COLO668 (cell line): ENCODE measurements around the gene PSMD12.
A peak's percentile ranks its signal among the peaks of the same experiment; 100 is the strongest.
"Not testable (repeated sequence)": the region's sequence is repeated elsewhere in the genome, so short reads cannot be mapped to it uniquely, and the experiment has no call there.

Experiments
- DNase-seq: peaks from one replicate; lab custom pipeline; 2025; ENCODE audit not compliant: unreplicated experiment; lab: John Stamatoyannopoulos, UW

Gene PSMD12

DNA sequence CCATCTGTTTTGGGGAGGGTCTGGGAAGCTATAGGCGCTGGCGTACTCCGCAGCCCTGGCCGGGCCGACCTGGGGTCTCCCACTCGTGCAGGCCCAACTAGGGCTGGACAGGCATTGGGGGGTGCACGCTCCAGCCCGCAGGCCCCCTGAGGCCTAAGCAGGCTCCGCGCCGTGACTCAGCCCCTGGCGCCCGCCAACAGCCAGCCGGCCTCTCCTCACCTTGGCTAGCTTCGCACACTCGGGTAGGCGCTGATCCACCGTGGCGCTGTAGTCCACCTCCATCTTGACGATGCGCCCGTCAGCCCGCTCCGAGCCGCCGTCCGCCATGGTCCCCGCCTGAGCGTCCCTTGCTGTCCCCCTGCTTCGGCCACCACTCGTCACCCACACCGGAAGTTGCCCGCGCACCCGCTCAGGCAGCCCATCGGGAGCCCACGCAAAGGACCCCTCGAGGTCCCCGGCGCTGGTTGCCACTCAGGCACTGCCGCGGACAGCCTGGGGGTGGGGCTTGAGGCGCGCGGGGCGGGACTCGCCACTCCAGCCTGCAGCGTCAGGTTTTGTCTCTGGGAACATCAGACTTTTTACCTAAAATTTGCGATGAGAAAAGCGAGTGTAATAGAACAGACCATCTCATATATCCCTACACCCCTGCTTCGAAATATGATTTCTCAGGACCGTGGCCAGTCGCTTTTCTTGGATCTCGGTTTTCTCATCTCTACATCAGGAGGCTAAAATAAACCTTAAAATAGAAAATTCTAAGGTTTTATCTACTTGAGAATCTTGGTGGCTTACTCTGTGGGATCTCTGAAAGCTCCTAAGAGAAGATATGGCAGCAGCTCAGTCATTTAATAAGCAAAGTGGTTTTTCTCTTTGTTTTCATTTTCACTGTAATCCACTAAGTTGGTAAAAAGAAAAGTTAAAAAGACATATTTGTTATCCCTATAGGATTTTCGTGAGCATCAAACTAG, at the start of gene PSMD12:
Gene PSMD12 (minus strand): TSS at position 385 of the 965 bp plus-strand sequence. CDS start 58 bp downstream, at position 327.
- peak; percentile 88 for DNase-seq

DNA sequence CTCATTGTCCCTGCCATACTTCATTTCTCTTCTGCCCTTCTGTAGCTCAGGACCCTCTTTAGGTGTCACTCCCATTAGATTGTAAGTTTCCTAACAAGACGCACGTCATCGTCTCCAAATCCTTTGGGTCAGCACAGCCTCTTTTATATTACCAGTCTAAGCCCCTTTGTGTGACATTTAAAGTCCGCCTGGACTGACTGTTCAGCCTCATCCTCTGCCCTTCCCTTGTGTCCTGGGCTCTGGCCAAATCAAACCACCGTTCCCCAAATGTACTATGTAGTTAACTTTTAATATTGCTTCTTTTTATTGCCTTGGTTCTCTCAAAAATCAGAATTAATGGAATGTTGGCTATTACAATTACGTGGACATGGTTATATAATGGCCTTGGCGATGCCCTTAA, 48.9 kb upstream of the PSMD12 start:
- DNase-seq: no peak

DNA sequence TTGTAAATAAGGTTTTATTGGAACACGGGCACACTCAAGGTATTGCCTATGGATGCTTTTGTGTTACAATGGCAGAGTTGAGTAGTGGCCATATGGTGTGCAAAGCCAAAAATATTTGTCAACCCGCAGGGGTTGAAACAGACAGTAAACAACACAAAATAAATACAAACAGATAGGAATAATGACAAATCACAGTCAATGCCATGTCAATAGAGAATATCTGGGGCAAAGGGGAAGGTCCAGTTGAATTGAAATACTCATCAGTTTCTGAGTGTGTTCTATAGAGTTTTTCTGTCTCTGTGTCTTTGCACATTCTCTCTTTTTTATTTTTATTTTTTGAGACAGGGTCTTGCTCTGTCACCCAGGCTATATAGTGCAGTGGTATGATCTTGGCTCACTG, 48.2 kb upstream of the PSMD12 start:
- no peak for DNase-seq

DNA sequence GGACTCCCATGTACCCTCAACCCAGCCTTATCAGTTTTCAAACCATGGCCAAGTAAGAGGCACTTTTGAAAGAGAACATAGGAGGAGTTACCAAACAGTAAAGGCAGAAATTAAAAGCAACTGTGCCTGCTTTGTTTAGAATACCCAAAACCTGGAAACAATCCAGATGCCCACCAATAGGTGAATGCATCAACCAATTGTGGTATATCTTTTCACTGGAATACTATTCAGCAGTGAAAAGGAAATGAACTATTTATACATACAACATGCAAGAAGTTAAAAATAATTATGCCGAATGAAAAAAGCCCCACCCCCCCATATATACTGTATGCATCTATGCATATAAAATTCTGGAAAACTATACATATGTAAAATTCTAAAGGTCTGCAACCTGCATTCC, 47.8 kb upstream of the PSMD12 start:
- no peak for DNase-seq

DNA sequence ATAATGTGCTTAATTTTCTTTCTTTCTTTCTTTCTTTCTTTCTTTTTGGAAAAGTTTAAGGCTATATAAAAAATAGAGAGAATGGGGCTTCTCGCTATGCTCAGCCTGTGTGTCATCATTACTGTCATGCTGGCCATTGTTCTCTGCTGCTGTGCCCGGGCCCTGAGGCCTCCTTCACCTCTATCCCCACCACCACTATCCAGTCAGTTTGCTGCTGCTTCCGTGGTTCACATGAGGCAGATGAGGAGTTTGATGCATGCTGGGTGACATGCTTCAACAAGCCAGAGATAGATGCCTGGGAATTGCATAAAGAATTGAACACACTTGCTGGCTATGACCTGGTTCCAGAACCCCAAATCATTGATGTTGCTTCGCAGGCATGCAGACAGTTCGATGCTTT, 47.0 kb upstream of the PSMD12 start:
- DNase-seq: no peak

DNA sequence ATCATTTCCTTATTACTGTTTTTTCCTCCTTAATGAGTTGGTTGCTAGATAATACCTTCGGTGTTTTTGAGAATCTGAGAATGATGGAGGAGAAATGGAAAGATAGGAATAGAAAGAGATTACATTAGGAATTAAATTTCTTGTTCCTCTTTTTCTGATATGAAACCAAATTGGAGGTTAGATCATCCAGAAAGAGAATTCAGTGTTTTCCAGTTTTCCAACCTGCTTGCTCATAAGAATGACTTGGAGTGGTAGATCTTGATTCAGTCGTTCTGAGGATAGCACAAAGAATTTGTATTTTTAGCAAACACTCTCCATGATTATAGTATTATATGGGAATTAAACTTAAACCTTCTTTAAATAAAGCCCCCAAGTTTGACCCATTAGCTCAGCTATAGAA, 46.6 kb upstream of the PSMD12 start:
- no peak for DNase-seq

DNA sequence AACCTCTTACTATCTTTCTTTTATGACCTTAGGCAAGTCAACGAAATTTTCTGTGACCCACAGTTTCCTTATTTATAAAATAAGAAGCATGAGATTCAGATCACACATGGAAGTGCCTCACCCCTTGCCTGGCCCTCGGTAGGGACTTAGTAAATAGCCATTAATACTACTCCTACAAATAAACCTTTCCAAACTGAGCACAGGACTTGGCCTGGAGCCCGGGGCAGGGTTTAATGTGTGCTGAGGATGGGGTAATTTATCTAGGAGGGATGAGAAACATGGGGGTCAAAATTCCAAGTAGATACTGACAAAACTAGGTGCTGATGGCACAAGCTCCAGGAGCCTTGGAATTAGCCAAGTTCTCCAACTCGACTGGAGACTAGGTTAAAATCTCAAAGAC, 45.7 kb upstream of the PSMD12 start:
- no peak for DNase-seq

DNA sequence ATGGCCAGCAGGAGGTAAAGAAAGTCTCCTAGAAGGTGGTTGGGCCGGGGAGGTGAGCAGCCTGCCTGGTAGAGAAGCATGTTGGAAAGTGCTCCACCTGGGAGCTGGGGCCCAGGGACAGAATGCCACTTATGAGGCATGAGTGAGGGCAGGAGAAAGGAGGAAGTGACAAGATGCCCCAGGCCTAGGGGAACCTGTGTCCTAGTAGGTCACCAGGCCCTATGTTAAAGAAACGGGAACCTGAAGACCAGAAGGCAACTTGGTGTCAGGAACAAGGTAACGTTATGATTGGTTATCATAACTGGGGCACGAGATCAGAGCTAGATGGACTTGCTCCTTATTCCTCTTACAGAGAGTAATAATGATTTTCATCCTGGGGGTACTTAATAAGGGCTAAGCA, 45.0 kb upstream of the PSMD12 start:
- no peak for DNase-seq

DNA sequence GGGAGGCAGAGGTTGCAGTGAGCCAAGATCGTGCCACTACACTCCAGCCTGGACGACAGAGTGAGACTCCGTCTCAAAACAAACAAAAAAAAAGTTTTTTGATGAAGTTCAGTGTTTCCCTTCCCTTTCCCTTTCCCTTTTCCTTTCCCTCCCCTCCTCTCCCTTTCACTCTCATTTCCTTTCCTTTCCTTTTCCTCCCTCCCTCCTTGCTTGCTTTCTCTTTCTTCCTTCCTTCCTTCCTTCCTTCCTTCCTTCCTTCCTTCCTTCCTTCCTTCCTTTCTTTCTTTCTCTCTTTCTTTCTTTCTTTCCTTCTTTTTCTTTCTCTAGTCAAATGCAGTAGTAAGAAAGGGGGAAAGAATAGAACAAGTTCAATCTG, 42.1 kb upstream of the PSMD12 start:
- DNase-seq: not testable (repeated sequence)

DNA sequence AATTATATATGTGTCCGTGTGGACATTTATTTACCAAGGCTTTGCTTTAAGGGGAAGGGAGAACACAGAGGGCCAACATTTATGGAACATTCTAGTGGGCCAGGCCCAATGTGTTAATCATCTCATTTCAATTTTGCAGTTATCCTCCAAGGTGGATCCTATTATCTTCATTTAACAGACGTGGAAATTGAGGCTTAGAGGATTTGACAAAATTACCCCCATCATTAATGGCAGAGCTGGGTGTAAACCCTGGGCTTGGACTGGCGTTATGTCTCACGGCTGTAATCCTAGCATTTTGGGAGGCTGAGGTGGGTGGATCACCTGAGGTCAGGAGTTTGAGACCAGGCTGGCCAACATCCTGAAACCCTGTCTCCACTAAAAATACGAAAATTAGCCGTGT, 37.1 kb upstream of the PSMD12 start:
- DNase-seq: no peak

DNA sequence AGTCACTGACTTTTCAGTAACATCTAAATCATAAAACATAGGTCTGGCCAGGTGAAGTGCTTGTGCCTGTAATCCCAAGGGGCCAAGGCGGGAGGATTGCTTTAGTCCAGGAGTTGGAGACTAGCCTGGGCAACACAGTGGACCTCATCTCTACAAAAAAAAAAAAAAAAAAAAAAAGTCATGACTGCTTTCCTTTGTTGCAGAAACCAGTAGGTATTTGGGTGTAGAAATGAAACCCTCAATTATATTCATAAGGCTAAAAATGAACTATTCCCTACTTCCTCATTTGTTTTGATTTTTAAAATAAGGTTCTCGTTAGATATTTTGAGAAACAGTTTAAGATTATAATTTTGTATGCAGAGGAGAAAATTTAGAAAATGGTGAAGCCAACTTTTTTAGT, 36.7 kb upstream of the PSMD12 start:
- DNase-seq: no peak

DNA sequence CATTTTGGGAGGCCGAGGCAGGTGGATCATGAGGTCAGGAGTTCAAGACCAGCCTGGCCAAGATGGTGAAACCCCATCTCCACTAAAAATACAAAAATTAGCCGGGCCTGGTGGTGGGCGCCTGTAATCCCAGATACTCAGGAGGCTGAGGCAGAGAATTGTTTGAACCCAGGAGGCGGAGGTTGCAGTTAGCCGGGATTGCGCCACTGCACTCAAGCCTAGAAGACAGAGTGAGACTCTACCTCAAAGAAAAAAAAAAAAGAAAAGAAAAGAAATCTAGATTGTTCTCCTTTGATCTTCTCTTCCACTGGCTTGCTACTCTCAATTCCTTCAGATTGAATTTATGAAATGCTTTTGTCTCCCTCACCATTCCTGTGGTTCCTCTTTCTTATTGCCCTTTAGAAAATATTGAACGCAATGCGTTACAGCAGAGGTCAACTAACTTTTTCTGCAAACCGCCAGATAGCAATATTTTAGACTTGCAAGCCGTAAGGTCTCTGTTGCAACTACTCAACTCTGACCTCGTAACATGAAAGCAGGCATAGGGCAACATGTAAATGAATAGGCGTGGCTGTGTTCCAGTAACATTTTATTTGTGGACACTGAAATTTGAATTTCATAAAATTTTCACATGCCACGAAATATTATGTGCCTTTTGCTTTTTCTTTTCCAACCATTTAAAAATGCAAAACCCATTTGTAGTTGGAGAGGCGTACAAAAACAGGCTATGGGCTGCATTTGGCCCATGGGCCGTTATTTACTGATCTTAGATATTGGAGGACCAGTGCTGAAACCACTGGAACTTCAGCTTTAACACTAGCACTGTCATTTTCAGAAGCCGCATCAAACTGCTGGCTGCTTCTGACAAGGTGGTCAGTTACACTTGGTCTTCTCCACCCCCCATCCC, 35.5 kb upstream of the PSMD12 start:
- DNase-seq: no peak

DNA sequence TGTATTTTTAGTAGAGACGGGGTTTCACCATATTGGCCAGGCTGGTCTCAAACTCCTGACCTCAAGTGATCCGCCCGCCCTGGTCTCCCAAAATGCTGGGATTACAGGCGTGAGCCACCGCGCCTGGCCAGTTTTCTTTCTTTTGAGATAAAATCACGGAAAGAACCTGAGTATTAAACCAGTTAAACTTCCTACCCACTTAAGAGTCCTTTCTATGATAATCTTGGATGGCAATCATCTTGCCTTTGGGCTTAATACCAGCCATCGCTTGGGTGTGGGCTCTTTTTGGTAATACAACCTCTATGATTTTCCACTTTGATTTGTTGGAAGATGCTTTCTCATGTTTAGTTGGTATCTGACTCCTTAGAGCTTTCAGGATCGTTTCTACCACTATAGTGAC, 34.7 kb upstream of the PSMD12 start:
- DNase-seq: no peak

DNA sequence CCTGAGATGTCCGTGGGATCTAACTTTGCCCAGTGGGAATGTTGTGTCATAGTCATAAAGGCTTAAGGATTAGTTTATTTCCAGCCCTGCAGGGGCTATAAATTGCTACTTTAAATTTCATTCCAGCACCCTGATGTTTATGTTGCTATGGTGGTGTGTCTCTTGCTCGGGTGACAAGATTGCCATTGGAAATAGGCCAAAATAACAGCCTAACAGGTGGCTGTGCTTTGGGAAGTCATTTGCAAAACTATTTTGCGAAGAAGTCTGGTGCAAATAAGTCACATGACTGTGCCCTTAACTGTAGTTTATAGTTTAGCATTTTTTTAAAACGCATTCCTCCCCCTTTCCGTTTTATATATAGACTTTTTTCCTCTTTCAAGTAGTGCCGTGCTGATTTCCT, 33.8 kb upstream of the PSMD12 start:
- DNase-seq: no peak

DNA sequence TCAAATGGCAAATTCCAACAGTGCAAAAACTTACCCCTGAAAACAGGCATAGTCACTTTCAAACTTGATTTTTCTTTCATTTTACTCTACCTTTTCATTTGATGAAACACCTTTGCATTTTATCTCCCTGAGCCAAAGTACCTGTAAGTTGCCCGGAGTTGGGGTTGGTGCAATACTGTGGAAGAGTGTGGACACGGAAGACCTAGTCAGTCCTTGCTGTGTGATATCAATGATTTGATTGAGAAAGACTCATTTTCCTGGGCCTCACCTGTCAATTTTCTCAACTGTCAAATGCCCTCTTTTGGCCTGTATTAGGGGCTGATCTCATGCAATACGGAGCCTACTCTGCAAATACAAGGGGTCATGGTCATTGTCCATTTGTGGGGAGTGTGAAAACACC, 33.3 kb upstream of the PSMD12 start:
- no peak for DNase-seq

DNA sequence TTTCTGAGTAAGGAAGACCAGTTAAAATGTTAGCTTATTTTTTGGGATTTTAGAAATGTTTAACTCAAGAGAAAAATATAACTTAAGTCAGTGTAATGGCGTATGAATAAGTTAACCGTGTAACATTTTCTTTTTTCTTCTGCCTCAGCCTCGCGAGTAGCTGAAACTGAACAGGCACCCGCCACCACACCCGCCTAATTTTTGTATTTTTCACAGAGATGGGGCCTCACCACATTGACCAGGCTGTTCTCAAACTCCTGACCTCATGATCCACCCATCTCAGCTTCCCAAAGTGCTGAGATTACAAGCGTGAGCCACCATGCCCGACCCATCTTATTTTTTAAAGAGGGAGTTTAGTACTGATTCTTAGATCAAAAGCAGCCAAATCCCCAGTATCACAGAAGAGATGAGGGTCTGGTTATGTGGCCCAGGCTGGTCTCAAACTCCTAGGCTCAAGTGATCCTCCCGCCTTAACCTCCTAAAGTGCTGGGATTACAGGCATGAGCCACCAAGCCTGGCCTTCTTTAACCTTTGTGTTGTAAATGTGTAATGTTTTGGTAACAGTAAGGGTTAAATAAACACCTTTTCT, 27.5 kb upstream of the PSMD12 start:
- no peak for DNase-seq

DNA sequence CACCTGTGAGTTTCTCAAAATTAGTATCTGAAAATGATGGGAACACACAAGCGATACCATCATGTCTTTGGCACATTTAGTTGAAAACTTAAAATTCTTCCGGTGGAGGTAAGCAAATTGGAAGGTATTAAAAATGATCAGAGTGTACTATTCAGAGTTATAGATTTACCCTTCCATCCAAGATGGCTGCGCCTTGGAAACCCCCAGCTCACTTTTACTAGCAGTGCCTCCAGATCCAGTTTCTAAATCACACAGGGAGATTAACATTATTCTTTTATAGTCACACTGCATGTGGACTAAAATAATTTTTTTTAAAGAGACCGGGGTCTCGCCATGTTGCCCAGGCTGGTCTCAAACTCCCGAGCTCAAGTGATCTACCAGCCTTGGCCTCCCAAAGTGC, 25.7 kb upstream of the PSMD12 start:
- DNase-seq: no peak

DNA sequence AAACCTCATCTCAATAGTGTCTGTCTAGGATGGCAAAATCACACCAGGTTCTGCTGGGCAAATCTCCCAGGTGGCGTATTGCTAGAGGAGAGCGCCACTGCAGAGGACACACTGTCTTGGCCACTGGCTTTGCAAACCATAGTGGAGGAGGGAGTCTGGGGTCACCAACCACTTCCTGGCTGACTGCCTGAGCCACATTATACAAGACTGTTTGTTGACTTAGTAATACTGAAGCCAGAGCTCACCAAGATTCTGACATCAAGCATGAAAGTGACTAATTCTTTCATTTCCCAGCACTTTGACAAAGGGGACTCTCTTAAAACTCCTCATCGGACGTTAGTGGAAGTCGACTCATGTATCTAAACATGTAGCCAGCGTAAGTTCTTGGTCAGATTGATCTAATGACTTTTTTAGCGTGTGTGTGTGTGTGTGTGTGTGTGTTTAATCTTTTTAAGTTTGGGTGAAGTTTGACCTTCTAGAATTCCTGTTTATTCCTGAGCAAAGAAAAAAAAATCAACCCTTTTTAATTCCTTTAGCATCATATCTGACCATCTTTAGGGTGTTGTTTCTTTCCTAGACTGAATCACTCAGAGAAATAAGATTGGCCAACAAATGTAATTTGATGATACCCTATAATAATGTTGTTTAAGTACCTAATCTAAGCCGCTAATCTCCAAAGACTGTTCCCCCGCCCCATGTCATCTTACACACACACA, 24.4 kb upstream of the PSMD12 start:
- DNase-seq: peak; percentile 12

DNA sequence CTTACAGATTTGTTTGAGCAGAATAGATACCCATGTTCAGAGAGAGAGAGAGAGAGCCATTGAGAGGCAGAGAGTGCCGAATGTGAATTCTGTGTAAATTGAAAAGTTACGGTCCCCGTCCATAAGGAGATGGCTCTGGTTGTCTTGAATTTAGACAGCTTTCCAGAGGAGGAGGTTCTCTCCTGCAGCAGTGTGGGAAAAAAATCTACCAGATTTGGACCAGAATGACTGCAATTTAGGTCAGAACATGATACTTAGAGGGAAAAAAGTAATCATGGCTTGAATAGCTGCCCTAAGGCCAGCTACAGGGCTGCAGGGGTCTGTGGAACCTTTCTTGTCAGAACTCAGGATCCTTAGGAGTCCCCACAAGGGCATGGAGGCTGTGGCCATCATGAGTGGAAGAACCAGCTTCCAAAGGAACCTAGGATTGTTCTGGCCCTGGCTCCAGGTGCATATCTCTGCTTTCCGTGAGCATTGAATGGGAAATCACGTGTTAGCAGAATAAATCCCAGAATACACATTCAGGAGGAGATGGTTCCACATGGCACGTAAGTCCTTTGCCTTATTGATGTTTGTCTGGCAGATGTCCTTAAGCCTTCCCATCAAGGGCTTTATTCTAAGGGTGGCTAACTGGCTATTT, 23.7 kb upstream of the PSMD12 start:
- DNase-seq: peak; percentile 10

DNA sequence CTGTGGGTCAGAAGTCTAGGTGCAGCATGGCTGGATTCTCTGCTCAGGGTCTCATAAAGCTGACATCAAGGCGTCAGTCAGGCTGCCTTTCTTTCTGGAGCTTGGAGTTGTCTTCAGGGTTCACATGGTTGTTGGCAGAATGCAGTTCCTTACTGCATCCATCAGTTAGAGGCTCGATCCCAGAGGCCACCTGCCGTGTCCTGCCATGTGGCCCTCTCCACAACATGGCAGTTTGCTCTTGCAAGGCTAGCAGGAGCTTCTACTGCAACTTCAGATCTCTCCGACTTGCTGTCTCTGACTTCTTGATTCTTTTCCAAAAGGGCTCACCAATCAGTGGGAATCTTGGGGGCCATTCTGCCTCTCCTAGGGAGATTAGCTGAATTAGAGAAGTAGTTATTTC, 22.6 kb upstream of the PSMD12 start:
- DNase-seq: no peak
